HuH-7 (cell line): ENCODE measurements around the gene SLU7.

ENCODE experiments used
- DNase-seq: peaks from one replicate; pipeline ENCODE4 v3.0.0; 2011; ENCODE audit warnings: low spot score

The SLU7 gene

DNA sequence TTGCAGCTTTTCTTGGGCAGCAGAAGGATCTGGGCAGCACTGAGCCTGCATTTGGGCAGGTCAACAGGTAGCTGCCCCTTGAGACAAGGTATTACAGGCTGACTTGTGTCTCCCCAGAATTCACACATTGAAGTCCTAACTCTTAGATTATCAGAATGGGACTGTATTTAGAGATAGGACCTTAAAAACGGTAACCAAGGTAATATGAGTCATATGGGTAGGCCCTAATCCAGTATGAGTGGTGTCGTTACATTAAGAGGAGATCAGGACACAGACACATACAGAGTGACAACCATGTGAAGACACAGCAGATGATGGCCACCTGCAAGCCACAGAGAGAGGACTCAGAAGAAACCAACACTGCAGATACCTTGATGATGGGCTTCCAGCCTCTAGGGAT, 51.6 kb downstream of the SLU7 start:
- no peak for DNase-seq

DNA sequence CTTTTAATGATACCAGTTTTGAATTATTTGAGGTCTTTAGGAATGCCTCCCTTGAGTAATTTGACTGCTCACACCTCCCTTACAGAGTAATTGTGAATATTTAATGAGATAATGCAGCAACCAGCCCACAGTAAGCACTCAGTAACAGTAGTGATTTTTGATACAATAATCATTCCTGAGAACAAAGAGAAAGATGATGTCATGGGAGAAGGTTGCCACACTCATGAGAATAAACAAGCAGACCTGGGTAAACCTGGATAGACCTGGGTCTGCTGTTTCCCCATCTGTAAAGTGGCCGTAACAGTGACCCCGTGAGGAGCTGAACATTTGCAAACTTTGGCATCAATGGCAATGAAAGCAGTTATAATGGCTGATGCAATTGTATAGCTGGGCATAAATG, 52.7 kb downstream of the SLU7 start:
- DNase-seq = no peak

DNA sequence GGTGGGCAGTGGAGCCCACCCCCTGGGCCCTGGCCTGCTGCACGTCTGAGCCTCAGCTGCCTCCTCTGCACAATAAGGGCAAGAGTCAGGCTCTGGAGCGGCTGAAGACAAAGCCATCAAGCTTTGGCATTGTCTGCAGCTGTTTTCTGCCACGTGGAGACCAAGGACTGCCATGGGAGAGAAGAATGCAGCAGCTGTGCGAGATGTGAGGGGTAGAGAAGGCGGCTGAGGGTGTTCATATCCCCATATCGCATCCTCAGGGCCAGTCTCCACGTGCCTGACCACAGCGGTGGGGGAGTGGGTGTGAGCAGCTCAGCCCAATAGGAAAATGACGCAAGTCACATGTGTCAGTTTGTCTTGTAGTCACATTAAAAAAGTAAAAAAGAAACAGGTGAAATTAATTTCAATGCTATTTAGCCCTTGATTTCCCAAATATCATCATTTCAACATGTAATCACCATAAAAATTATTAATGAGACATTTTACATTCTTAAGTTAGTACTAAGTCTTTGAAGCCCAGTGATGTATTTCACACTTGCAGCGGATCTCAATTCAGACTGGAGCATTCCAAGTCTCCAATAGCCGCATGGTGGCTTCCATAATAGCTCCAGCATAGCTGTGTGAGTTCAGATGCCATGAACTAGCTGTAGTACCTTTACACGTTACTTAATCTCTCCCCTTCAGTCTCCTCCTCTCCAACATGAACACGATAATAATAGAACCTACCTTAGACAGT, 55.1 kb downstream of the SLU7 start:
- DNase-seq = no peak

DNA sequence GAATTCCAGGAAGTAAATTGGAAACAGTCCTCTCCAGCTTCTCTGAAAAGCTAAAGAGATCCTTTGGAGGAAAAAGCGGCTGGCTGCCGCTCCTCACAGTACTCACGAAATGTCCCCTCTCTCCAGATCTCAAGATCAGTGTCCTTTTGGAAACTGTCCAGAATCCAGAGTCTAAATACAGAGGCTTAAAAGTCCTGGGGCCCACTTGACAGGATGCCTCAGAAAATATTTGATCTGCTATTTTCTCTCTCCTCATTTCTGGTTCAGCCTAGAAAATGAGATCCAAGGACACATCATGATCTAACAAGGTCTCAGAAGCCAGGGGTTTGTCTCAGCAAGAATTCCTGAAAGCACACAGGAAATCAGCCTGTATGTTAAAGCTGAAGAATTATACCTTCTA, 55.7 kb downstream of the SLU7 start:
- DNase-seq = no peak

DNA sequence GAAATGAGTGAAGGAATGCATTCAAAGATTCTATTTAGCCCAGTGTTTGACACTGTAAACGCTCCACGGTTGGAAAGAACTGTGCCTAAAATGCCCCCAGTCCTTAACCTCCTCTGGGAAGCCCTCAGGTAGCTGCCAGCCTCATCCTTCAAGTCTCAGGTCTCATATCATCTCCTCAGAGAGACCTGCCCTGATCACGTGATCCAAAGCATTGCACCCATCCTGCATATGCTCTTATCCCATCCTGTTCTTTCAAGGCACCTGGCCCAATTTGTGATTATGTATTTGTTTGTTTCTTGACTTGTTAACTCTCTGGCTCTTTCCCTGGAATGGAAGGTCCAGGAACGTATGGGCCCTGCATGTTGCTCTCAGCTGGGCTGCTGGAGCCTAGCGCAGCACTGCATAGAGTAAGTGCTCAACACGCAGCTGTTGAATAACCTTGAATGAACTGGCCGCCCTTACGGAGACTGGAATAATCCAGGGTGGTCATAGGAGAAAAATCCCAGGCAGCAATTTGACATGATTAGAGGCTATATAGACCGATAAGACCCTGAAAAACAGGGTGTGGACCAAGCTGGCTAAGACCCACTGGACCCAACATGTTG, 57.2 kb downstream of the SLU7 start:
- no peak for DNase-seq

DNA sequence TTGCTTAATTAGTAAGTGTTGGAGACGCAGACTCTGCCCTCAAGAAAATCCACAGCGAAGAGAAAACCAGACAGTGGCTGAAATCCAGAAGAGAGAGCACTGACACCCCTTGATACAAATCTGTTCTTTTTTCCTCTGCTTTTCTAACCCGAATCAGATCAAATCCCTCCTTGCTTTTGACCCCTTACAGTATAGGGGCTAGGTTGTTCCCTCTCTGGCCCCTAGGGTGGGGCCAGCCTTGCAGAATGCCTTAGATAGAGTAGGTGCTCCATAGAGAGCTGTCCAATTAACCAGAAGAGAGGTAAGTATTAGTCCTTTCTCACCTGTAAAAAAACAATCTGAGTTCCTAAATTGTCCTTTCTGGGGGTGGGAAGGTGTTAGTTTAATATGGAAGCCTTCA, 58.6 kb downstream of the SLU7 start:
- DNase-seq = no peak

DNA sequence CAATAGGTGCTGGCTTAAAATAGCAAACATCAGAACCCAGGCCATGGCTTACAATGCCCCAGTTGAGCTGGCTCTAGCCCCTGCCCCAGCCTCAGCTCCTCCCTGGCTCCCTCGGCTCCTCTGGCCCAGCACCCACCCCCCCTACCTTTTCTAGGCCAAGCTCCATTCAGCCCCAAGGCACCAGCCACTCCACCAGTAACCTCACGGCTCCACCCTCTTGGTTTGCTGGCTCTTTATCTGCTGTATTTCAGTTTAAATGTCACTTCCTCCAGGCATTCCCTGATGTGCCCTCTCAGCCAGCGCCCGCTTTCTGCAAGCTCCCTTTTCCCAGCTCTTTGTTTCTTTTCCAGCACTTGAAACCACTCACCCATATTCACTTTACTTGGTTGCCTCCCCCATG, 59.1 kb downstream of the SLU7 start:
- DNase-seq = no peak

DNA sequence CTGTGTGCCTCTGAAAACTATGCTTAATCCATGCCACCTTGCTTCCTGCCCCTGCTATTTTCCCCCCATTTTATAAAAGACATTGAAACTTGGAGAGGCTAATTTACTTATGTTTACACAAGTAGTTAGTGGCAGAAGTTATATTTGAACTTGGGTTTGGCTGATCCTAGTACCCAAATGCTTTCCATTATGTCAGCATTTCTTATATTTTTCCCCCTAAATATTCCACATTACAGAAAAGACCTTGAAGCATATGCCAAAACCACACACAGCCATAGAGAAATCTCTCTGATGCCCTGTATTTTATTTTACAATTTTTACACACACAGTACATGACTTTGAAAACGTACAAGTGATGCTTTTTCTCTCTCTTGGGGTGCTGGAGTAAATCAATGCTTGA, 59.6 kb downstream of the SLU7 start:
- DNase-seq = no peak

DNA sequence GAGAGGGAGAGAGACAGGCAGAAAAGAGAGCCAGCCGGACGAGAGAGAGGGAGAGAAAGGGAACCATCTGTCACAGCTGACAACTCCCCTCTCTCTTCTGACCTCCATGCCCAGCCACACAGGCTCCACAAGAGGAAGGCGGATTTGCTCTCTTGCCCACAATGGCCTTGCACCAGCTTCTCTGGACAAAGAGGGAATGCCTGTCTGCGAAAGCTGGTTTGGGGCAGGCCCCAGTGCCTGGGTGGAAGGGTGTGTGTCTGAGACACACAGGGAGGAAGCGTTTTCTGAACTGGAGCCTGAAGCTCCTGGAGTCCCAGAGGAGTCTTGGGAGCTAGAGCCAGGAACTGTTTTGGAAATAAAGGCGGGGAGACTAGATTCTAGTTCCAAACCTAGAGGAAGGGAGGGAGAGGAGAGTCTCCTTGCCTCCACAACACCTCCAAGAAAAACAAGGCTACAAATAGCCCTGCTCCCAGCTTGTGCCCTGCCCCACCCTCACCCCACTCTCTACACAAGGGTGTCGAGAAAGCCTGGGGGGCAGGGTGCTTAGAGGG, 60.9 kb downstream of the SLU7 start:
- no peak for DNase-seq

DNA sequence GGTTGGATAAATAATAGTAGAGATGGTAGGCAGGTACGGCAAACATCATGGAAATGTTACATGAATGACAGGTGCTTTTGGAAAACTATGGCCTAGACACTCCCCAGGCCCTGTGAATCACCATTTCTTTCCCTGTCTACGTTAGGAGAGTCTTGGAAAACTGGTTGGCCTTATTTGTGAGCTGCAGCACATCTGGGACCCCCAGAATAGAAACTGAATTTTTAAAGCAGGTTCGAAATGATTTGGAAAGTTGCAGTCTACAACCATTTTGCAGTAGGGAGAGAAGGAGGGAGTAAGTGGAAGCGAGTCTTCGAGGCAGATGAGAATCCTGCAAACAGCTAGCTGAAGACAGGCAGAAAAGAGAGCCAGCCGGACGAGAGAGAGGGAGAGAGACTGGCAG, 61.5 kb downstream of the SLU7 start:
- DNase-seq = no peak

DNA sequence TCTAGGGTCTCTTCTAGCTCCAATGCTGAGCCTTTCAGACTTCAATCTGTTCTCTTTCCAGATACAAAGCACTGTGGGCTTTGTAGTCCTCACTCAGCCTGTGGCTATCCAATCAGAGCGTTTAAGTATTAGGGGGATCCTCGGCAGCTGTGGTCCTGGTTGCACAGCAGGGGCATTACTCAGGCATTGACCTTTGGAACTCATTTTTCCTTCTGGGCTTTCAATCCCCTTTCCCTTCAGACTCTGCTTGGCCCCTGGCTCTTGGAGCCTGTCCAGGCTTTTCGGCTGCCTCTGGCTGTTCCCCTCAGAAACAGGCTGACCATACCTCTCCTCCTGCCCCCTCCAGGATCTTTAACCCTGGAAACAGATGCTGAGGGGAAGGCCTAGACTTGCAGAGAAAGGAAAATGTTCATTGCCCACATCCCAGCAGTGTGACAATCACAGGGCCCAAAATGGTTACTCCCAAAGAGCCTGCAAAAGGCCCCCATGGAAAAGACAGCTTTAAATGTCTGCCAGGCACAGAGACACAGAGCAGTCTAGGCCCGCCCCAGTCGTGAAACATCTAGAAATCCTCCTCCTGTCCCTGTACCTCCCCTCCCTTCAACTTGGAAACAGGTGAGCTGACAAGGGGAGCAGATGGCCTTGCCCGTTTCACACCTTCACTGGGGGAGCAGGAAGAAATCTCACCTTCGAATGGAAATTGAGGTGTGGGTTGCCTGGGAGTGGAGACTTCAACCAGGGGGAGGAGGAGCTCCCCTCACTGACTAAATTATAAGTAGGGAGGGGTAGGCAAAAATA, 62.1 kb downstream of the SLU7 start:
- DNase-seq = no peak

DNA sequence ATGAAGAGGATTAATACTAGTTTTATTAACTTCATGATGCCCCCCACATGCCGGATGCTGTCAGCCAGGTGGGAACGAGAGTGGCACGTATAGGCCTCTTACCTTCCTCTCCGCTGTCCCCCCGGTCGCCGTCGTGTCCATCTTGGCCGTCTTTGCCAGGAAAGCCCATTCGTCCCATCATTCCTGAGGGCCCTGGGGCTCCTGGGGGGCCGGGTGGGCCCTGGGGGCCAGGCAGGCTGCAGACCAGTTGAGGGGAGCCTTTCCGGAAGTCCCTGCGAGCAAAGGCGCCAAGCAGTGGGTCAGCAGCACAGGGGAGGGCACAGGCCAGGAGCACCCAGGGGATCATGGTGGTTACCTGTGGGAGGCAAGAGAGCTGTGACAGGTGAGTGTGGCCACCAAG, 64.2 kb downstream of the SLU7 start:
- DNase-seq = no peak

DNA sequence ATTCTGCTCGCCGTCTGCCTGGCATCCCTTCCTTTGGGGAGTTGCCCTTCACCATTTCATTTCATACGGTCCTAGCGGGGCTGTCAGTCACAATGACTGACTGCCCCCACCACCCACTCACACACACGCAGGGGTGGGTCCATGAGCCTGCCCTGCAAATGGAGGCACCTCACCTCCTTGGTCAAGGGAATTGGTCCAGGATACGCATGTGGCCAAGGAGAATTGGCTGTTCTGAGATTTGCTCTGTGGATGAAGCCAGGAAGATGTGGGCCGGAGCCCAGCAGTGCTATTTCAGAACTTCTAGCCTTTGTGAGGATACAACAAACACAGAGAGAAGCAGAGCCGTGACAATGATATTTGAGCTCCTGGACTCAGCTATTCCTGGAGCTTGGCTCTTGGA, 65.5 kb downstream of the SLU7 start:
- DNase-seq = no peak

DNA sequence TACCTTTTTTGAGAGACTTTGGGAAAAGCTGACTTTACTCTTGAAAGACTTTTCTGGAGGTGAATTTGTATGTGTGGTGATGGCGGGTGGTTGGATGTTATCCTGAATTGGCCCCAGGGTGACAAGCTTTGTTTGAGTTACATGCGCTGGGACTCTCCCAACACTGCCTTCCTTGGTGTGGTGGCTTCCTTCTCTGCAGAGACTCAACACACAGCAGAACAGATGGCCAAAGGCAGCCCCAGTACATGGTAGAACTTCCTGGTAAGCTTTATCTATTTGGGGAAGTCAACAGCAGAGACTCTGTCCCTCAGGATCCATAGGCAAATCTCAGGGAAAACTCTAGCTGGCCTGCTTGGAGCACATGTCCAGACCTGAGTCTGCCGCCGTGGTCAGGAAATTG, 66.6 kb downstream of the SLU7 start:
- DNase-seq = no peak
